ENCODE results near the gene ZBTB24. TPM values are rescaled to one million over a fixed set of nuclear protein-coding genes. Genes with fewer than 3 reads are reported as not detected.

Gene ZBTB24
- total and polyA plus RNA-seq, 4 donors, result 1.2 to 3.9 (median 2.2) TPM

GRCh38 chr6:109514946-109515345, 31.9 kb upstream of the ZBTB24 start:
- Histone ChIP-seq H3K9me3 (ENCODE audit: control insufficient read depth in 4 of 4, low read length in 3 of 4) (no peaks in the 10 kb centered on the region), H3K27me3 (ENCODE audit: control insufficient read depth in 4 of 4, insufficient read depth in 4 of 4, low read length in 3 of 4) (no peaks in the 10 kb centered on the region), H3K27ac (ENCODE audit: low read depth in 1 of 2, low read length in 2 of 2) (no peak overlapping the region), H3K9ac (ENCODE audit: low read depth in 1 of 2, low read length in 2 of 2) (no peak overlapping the region), H3K4me1 (ENCODE audit: control insufficient read depth in 4 of 4, insufficient read depth in 4 of 4, low read length in 3 of 4) (no peaks in the 10 kb centered on the region), H3K36me3 (ENCODE audit: control insufficient read depth in 4 of 4, insufficient read depth in 3 of 4, low read depth in 1 of 4, low read length in 3 of 4) (no peaks in the 10 kb centered on the region), H3K4me3 (ENCODE audit: low read depth in 1 of 3, low read length in 3 of 3) (no peak overlapping the region)
- 89% methylated on average over 3 of the region's 3 CpGs for WGBS
- TF ChIP-seq FOXA1 (IDR thresholded peaks at IDR 0.05), result no peak
- no peak for TF ChIP-seq ZBTB33 (IDR thresholded peaks at IDR 0.05)
- no peak for TF ChIP-seq GABPA (IDR thresholded peaks at IDR 0.05 in 1 of 2, conservative IDR thresholded peaks at IDR 0.05 in 1 of 2)
- no peak for TF ChIP-seq ATF3 (IDR thresholded peaks at IDR 0.05)
- TF ChIP-seq MAX (IDR thresholded peaks at IDR 0.05), result no peak
- no peak for TF ChIP-seq NR2F2 (IDR thresholded peaks at IDR 0.05)
- no peak for TF ChIP-seq JUND (IDR thresholded peaks at IDR 0.05)
- TF ChIP-seq CTCF (IDR thresholded peaks at IDR 0.05; ENCODE audit: low read depth, low read length, missing input control), result no peak
- TF ChIP-seq HNF4A (conservative IDR thresholded peaks at IDR 0.05), result no peak
- TF ChIP-seq RAD21 (IDR thresholded peaks at IDR 0.05), result no peak
- TF ChIP-seq EGR1 (IDR thresholded peaks at IDR 0.05; ENCODE audit: low read depth in 2 of 2), result no peak
- no peak for TF ChIP-seq SP1 (IDR thresholded peaks at IDR 0.05)
- TF ChIP-seq RXRA (IDR thresholded peaks at IDR 0.05), result no peak
- TF ChIP-seq YY1 (IDR thresholded peaks at IDR 0.05), result no peak
- no peak for TF ChIP-seq REST (IDR thresholded peaks at IDR 0.05)
- TF ChIP-seq FOXA2 (IDR thresholded peaks at IDR 0.05), result no peak
- TF ChIP-seq TAF1 (conservative IDR thresholded peaks at IDR 0.05), result no peak
- no peak for DNase-seq (ENCODE audit: low spot score)
